Mucosa of descending colon (tissue), 3 donors: ENCODE data around the gene EAPP. TPM values are rescaled to one million over a fixed set of nuclear protein-coding genes. Genes with fewer than 3 reads are reported as not detected.

ENCODE experiments used
- ATAC-seq: fragments of 200-7000 bp; cut with Tn5 transposase; one replicate; pipeline ENCODE4 v1.9.1; 2020; ENCODE audit warnings: mild to moderate bottlenecking, moderate library complexity
- DNase-seq, 3 donors: peaks; one replicate each; pipeline ENCODE4 v3.0.0-alpha.2; 2020
- H3K36me3 ChIP-seq: fragments of 200-600 bp; one replicate; pipeline ENCODE4 v1.8.0; 2021; ENCODE audit warnings: low read depth, mild to moderate bottlenecking
- H3K4me1 ChIP-seq: fragments of 200-600 bp; one replicate; pipeline ENCODE4 v1.8.0; 2021; ENCODE audit warnings: low read depth, mild to moderate bottlenecking
- H3K4me3 ChIP-seq: fragments of 200-600 bp; one replicate; pipeline ENCODE4 v1.8.0; 2021; ENCODE audit warnings: mild to moderate bottlenecking
- H3K9me3 ChIP-seq: fragments of 200-600 bp; one replicate; pipeline ENCODE4 v1.8.0; 2021; ENCODE audit warnings: mild to moderate bottlenecking
- CTCF ChIP-seq: fragments of 200-600 bp; IDR thresholded peaks from one replicate; pipeline ENCODE4 v1.8.0; 2022; ENCODE audit warnings: antibody characterized with exemption, mild to moderate bottlenecking
- intact Hi-C, 2 donors: fragments of 100-400 bp; cut with DNase I in 1 of 2; cut with micrococcal nuclease in 1 of 2; formaldehyde crosslinking; loops; one replicate each; pipeline versions ENCODE4 v1.11.0 to v1.11.1; 2022; cut with DNase I, micrococcal nuclease
- total RNA-seq, 3 donors: library from RNA; stranded (reverse); fragmentation: NEBNext Ultra II Directional in 2 of 3; extraction: Animal tissue kit (Norgen Biotek cat#: 25700) in 2 of 3; gene quantifications; one replicate each; pipeline versions ENCODE4 v1.2.1 to v1.2.4, GENCODE V29; 2021 to 2023
- donor health status: DM: no; HTN: no; CAD: no; lungs with moderate emphysema.
- donor health status: DM: no; HTN: no; CAD: no.
- donor health status: DM: no; HTN: yes; CAD: no.

EAPP gene
- total RNA-seq, 3 donors from 2014 or later = 43.4 to 78.0 (median 66.0) TPM

- no peak overlapping the region for H3K4me3 ChIP-seq
- no peaks in the 10 kb centered on the region for H3K36me3 ChIP-seq
- DNase-seq = no peak
- ATAC-seq = no peak
- no peak for TF ChIP-seq CTCF
- intact Hi-C loops = no loop called here
- H3K9me3 ChIP-seq = no peaks in the 10 kb centered on the region
- no peaks in the 10 kb centered on the region for H3K4me1 ChIP-seq
Measured at GRCh38 chr14:34474187-34474679, 65.3 kb downstream of the EAPP start.

- no peak overlapping the region for H3K4me3 ChIP-seq
- H3K36me3 ChIP-seq = no peaks in the 10 kb centered on the region
- ATAC-seq (no peak), DNase-seq (no peak)
- no peaks in the 10 kb centered on the region for H3K4me1 ChIP-seq
- TF ChIP-seq CTCF = no peak
- no peaks in the 10 kb centered on the region for H3K9me3 ChIP-seq
- intact Hi-C loops = no loop called here
Measured at GRCh38 chr14:34472706-34473279, 66.7 kb downstream of the EAPP start.

- TF ChIP-seq CTCF = no peak
- no peak overlapping the region for H3K4me3 ChIP-seq
- DNase-seq (no peak), ATAC-seq (no peak)
- no peaks in the 10 kb centered on the region for H3K36me3 ChIP-seq
- H3K9me3 ChIP-seq = no peaks in the 10 kb centered on the region
- intact Hi-C loops = no loop called here
- peaks cover 3% of the 10 kb centered on the region for H3K4me1 ChIP-seq
Measured at GRCh38 chr14:34470319-34470718, 69.2 kb downstream of the EAPP start.

- intact Hi-C loops = no loop called here
- ATAC-seq (no peak), DNase-seq (no peak)
- H3K36me3 ChIP-seq = no peaks in the 10 kb centered on the region
- no peak for TF ChIP-seq CTCF
- no peaks in the 10 kb centered on the region for H3K9me3 ChIP-seq
- H3K4me3 ChIP-seq = no peak overlapping the region
- peaks cover 5% of the 10 kb centered on the region for H3K4me1 ChIP-seq
Measured at GRCh38 chr14:34466691-34467090, 72.8 kb downstream of the EAPP start.

Other genes with a start within 250 kb of the EAPP start
- 10 to 100 TPM; 39.0 to 63.9 (median 44.2) TPM for gene SPTSSA, start 77.5 kb downstream of the EAPP start, total RNA-seq
- gene SNX6, start 90.4 kb upstream of the EAPP start, total RNA-seq = 10 to 100 TPM; 70.9 to 79.9 (median 75.7) TPM
- 100 to 1,000 TPM in 1 of 3 donors, 10 to 100 TPM in 1, 1 to 10 TPM in 1; 6.5 to 126 (median 20.9) TPM for gene CFL2, start 174.9 kb upstream of the EAPP start, total RNA-seq